LNCaP clone FGC (cell line): ENCODE results near the gene ANKH.

Source experiments
- DNase-seq: peaks from one replicate; pipeline ENCODE4 v3.0.0-alpha.2; 2011; ENCODE audit warnings: low read depth
- H3K4me3 ChIP-seq: 2 replicates; pipeline ENCODE4 v1.5.1; 2011; ENCODE audit warnings: mild to moderate bottlenecking, low read depth, low read length, control low read depth
- CTCF ChIP-seq: IDR thresholded peaks from 2 replicates; pipeline ENCODE4 v1.5.1; 2012; ENCODE audit warnings: mild to moderate bottlenecking; ENCODE audit not compliant: control insufficient read depth, insufficient read depth; ENCODE audit errors: extremely low read depth

Gene ANKH

DNA sequence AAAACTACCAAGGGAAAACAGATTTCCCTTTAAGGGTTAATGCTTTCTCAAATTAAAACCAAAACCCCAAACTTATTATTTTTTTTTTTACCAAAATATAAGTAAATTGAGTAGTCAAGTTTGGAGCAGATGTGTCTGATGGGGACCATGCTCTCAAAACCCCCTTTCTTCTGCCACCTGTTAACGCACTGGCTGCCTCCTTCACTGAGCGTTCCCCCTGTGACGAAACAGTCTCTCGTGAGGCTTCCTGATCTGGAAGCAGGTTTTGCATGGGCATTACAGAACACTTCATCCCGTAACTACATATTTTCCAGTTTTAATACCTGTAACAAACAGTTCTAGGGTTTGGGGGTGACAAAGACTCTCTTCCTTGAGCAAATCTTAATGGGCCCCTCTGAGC is 59.4 kb downstream of the ANKH start:
- TF ChIP-seq CTCF = no peak
- DNase-seq = no peak
- H3K4me3 ChIP-seq = no peak overlapping the region

- TF ChIP-seq CTCF = no peak
- no peak for DNase-seq
- no peak overlapping the region for H3K4me3 ChIP-seq
Observed at GRCh38 chr5:14810928-14811572, 60.5 kb downstream of the ANKH start.

- no peak overlapping the region for H3K4me3 ChIP-seq
- DNase-seq = no peak
- TF ChIP-seq CTCF = no peak
Observed at GRCh38 chr5:14810282-14810681, 61.3 kb downstream of the ANKH start.

DNA sequence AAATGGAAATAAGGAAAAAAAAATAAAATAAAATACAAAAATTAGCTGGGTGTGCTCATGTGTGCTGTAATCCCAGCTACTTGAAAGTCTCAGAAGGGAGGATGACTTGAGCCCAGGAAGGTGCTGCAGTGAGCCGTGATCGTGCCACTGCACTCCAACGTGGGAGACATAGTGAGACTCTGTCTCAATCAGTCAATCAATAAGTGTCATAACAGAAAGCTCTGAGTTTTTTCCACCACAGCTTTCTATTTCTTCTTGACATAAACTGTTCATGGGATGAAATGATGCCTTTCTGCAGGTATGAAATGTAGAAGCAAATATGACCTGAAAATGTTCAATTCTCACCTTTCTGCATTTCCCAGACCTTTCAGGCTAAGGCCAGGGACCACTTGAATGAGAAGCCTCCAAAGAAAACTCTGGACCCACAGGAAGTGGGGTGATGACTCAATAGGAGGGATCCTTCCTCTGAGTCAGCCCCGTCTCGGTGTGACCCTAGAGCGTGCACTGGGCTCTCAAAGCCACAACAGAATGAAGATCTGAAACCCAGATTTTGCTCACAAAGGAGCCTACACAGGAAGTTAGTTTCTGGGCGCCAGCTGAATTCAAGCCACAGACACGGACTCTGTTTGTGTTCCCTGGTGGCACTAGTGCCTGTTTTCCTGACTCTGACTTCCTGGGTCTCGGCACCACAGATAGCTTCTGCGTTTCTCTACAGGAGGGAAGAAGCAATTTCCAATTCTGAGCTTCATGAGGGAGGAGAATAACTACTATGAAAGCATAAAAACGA is 62.0 kb downstream of the ANKH start:
- H3K4me3 ChIP-seq = no peak overlapping the region
- no peak for DNase-seq
- TF ChIP-seq CTCF = no peak

DNA sequence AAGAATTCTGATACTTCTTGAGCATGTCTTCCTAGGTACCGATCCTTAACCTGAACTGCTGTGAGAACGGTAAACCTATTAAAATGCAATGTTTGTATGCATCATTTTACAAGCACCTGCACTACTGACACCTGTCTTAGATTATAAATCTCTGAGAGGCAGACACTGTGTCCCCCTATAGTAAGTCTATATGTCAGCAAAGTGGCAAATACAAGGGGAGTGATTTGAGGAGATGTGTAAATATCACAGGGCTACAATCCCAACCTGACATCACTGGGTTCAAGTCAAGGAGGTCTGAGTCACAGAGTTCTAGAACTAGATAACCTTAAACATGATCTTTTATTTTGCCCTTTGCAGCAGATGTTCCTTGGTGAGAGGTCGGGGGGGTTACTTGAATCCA is 64.1 kb downstream of the ANKH start:
- no peak for TF ChIP-seq CTCF
- peak; percentile 95 for DNase-seq
- no peak overlapping the region for H3K4me3 ChIP-seq

GRCh38 chr5:14806456-14806855 is 65.1 kb downstream of the ANKH start:
- DNase-seq = peak; percentile 94
- no peak for TF ChIP-seq CTCF
- no peak overlapping the region for H3K4me3 ChIP-seq
